VCaP (cell line): Measurements from ENCODE around the gene ARHGAP18.
A peak's percentile ranks its signal among the peaks of the same experiment; 100 is the strongest.

Source experiments
- H3K27ac ChIP-seq: fragments of 450-650 bp; 2 replicates; pipeline ENCODE4 v1.5.1; 2017
- CTCF ChIP-seq: fragments of 450-650 bp; conservative IDR thresholded peaks from 2 replicates; pipeline ENCODE4 v1.5.1; 2017; ENCODE audit warnings: mild to moderate bottlenecking, moderate library complexity

ARHGAP18 gene

DNA sequence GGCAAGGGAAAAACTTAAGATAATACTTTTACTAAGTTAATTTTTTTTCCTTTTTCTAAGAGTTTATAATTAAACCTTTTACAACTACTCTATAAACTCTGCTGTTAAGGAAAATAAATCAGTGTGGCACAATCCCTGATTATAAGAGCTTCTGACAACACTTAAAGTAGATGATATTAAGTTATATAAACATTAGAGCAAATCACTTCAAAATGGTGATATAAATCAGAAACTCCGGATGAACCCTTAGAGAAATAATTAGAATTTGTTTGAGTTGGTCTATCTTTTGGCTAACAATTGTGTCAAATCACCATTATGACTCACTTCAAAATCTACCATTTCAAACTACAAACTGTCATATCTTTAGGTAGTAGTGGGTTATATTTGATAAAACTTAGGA lies 104.9 kb downstream of the ARHGAP18 start:
- TF ChIP-seq CTCF, result no peak
- H3K27ac ChIP-seq, result no peak overlapping the region

GRCh38 chr6:129604321-129604720 lies 105.7 kb downstream of the ARHGAP18 start:
- H3K27ac ChIP-seq, result no peak overlapping the region
- no peak for TF ChIP-seq CTCF

DNA sequence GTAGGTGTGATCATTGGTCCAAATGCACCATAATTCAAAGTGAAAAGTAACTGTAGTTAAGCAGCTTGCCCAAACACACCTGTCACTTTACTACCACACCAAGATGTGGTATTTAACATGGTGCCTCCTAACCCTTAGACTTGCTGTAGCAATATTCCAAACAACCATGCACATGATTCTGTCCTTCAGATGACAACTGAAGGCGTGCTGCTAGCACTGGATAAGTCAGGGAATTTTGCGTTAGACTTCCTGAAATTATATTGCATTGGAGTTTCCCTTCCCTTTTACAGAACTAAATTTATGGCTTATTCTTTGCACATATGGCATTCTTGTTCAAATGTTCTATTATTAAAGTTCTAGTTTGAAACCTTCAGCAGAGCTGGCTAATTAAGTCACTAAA lies 106.2 kb downstream of the ARHGAP18 start:
- no peak for TF ChIP-seq CTCF

DNA sequence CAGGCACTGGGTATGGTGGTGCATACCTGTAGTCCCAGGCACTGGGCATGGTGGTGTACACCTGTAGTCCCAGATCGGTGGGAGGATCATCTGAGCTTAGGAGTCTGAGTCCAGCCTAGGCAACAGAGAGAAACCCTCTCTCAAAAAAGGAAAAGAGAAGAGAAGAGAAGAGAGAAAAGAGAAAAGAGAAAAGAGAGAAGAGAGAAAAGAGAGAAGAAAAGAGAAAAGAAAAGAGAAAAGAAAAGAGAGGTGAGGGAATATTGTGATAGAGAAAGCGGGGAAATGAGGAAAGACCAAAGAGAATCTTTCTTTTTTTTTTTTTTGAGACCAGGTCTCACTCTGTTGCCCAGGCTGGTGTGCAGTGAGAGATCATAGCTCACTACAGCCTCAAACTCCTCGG lies 108.7 kb downstream of the ARHGAP18 start:
- no peak overlapping the region for H3K27ac ChIP-seq
- TF ChIP-seq CTCF, result no peak

More for the DNA sequence above, 106.2 kb downstream of the ARHGAP18 start:
- no peak overlapping the region for H3K27ac ChIP-seq

GRCh38 chr6:129599467-129599866 lies 110.5 kb downstream of the ARHGAP18 start:
- H3K27ac ChIP-seq, result no peak overlapping the region
- TF ChIP-seq CTCF, result no peak

DNA sequence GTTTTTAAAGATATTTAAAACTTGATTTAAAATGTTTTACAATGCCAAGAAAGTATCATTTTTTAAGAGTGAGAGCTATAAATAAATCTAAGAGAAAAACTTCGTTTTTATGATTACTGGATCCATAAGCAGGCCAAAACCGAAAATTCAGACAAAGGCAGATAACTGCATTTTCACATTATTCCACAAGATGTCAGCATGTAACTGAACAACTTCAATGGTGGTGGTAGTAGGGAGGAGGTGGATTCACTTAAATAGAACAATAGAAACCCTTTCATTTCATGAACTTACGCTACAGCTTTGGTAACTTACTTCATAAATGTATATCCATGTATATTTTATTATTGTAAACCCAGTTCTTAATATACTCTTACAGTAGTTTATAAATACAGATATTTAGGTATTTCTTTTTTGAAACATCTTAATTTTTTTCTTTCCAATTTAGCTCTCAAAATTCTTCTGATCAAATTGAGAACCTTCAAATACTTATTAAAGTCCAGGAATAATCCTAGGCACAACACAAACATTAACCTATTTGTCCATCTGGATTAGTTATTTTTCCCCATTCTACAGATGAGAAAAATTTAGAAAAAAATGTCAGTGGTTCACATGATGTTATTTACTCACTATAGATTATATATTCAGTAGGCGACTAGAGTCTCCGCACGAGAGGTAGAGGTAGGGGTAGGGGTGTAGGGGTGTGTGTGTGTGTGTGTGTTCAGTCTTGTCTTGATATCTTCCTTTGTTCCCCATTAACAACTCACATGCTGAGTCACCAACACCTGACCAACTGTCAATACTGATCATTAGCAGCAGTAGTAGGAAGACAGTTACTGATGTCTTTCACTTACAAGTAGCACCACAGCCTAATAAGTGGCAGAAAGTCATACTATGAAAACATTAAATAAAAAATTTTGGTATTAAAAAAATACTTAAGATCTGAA lies 111.5 kb downstream of the ARHGAP18 start:
- H3K27ac ChIP-seq, result no peak overlapping the region

More for the DNA sequence above, 111.5 kb downstream of the ARHGAP18 start:
- TF ChIP-seq CTCF, result peak; percentile 86
